HepG2 (cell line): ENCODE measurements around the gene MYLK. TPM values are rescaled to one million over a fixed set of nuclear protein-coding genes. Genes with fewer than 3 reads are reported as not detected.

ENCODE experiments used
- ATAC-seq: fragments of 200-7000 bp; cut with Tn5 transposase; 3 replicates; pipeline ENCODE4 v1.9.1; 2020; ENCODE audit warnings: mild to moderate bottlenecking, moderate library complexity
- BruUV-seq: library from RNA; stranded (reverse); fragments of 400-500 nt; replicated peaks from 2 replicates; lab custom pipeline; 2021; lab: Mats Ljungman, UMichigan
- CTCF ChIA-PET: fragments of 300-600 bp; formaldehyde crosslinking; extraction: SDS; loops from one replicate; lab custom pipeline; 2021; ENCODE audit warnings: low total read pairs, inconsistent platforms, low intra/inter-chr PET ratio; lab: Yijun Ruan, JAX
- POLR2A ChIA-PET: fragments of 350-600 bp; sonication (Branson Sonifier 250); formaldehyde crosslinking; loops from one replicate; lab custom pipeline; 2020; ENCODE audit warnings: antibody characterized with exemption, inconsistent platforms; lab: Yijun Ruan, JAX
- DNase-seq: peaks from one replicate; pipeline ENCODE4 v3.0.0-alpha.2; 2015; ENCODE audit warnings: low spot score
- FAIRE-seq: peaks from 3 replicates; lab custom pipeline; 2011; peaks lifted over from hg19 to GRCh38; lab: Jason Lieb, UNC
- H2AFZ ChIP-seq: one replicate; pipeline ENCODE4 v1.6.1; 2011; ENCODE audit warnings: low read length, inconsistent platforms
- H3K27ac ChIP-seq: fragments of 300-600 bp; 3 replicates; pipeline ENCODE4 v1.8.0; 2011; ENCODE audit warnings: mixed run types, mild to moderate bottlenecking, mixed read lengths, low read length, inconsistent platforms; ENCODE audit not compliant: insufficient read depth; ENCODE audit errors: extremely low read length
- H3K27me3 ChIP-seq, 2 experiments: fragments of 200-600 bp in 1 of 2; 2 replicates in 1 of 2; 3 replicates in 1 of 2; pipeline versions ENCODE4 v1.6.0 to v1.8.0; 2011; ENCODE audit warnings: low read length in 2 of 2, mild to moderate bottlenecking in 2 of 2, moderate library complexity in 2 of 2, inconsistent platforms in 1 of 2; ENCODE audit not compliant: insufficient read depth in 2 of 2, control insufficient read depth in 1 of 2
- H3K36me3 ChIP-seq, 2 experiments: fragments of 200-600 bp in 1 of 2; replicated peaks in 1 of 2; 2 replicates in 1 of 2; 3 replicates in 1 of 2; pipeline versions ENCODE4 v1.5.1 to v1.8.0; 2011; ENCODE audit warnings: low read length in 2 of 2, inconsistent platforms in 1 of 2; ENCODE audit not compliant: insufficient read depth in 2 of 2, control insufficient read depth in 1 of 2
- H3K4me1 ChIP-seq: 2 replicates; pipeline ENCODE4 v1.5.1; 2012; ENCODE audit warnings: low read length, inconsistent platforms; ENCODE audit not compliant: insufficient read depth
- H3K4me2 ChIP-seq: 2 replicates; pipeline ENCODE4 v1.6.0; 2011; ENCODE audit warnings: low read depth, low read length, inconsistent platforms
- H3K4me3 ChIP-seq, 3 experiments: fragments of 200-600 bp in 1 of 3; sonication (generic), shearing (Covaris generic) in 1 of 3; replicated peaks in 1 of 3; 2 replicates each; pipeline ENCODE4 v1.5.1; 2011 to 2016; ENCODE audit warnings: low read length in 3 of 3, inconsistent platforms in 2 of 3, low read depth in 2 of 3, mild to moderate bottlenecking in 2 of 3, control low read depth in 1 of 3, mixed read lengths in 1 of 3; ENCODE audit not compliant: insufficient read depth in 1 of 3
- H3K79me2 ChIP-seq: one replicate; pipeline ENCODE4 v1.6.1; 2011; ENCODE audit warnings: low read length, inconsistent platforms; ENCODE audit not compliant: insufficient read depth
- H3K9ac ChIP-seq: 2 replicates; pipeline ENCODE4 v1.6.0; 2011; ENCODE audit warnings: mild to moderate bottlenecking, low read depth, low read length, inconsistent platforms; ENCODE audit not compliant: insufficient read depth
- H3K9me3 ChIP-seq: 2 replicates; pipeline ENCODE4 v1.5.1; 2012; ENCODE audit warnings: mild to moderate bottlenecking, low read length
- H4K20me1 ChIP-seq: 2 replicates; pipeline ENCODE4 v1.6.0; 2011; ENCODE audit warnings: inconsistent platforms, mild to moderate bottlenecking, low read length, moderate library complexity; ENCODE audit not compliant: insufficient read depth
- KDM3A ChIP-seq: IDR thresholded peaks from 2 replicates; pipeline ENCODE4 v1.6.1; 2018; ENCODE audit warnings: low read depth, missing compliant biosample characterization
- POLR2A ChIP-seq, 2 experiments: IDR thresholded peaks; 2 replicates each; pipeline ENCODE4 v1.6.1; 2011; ENCODE audit warnings: low read depth in 2 of 2, low read length in 2 of 2, mild to moderate bottlenecking in 1 of 2, moderate library complexity in 1 of 2; ENCODE audit not compliant: insufficient read depth in 1 of 2
- TBX2 ChIP-seq: sonication (generic); formaldehyde crosslinking; IDR thresholded peaks from 2 replicates; pipeline ENCODE4 v1.5.0; 2020; ENCODE audit warnings: missing genetic modification reagents, mild to moderate bottlenecking, borderline replicate concordance
- ZFP1 ChIP-seq: IDR thresholded peaks from 2 replicates; pipeline ENCODE4 v1.6.1; 2016
- ZNF253 ChIP-seq: sonication (generic); formaldehyde crosslinking; IDR thresholded peaks from 2 replicates; pipeline ENCODE4 v1.8.0; 2022; ENCODE audit warnings: mild to moderate bottlenecking, missing genetic modification reagents, borderline replicate concordance
- ZSCAN25 ChIP-seq: sonication (generic); formaldehyde crosslinking; IDR thresholded peaks from 2 replicates; pipeline ENCODE4 v1.8.0; 2022; ENCODE audit warnings: mild to moderate bottlenecking, missing genetic modification reagents
- WGBS: methylation state at CpG from one replicate; pipeline ENCODE4 v1.1.6; 2017; ENCODE audit warnings: low lambda C conversion rate; 5-methylcytosine and 5-hydroxymethylcytosine counted together
- in situ Hi-C: cut with HindIII; loops from 2 replicates; pipeline ENCODE4 v1.10.0; 2017; ENCODE audit warnings: low pct_unique_long_range_greater_than_20kb; ENCODE audit not compliant: extremely low pct_ligation_motif_present
- intact Hi-C: fragments of 100-400 bp; cut with micrococcal nuclease; formaldehyde crosslinking; loops from one replicate; pipeline ENCODE4 v1.10.0; 2022; ENCODE audit not compliant: unreplicated experiment
- polyA plus RNA-seq, 8 experiments: library from polyadenylated mRNA; depleted of rRNA in 3 of 8; stranded (reverse) in 7 of 8; unstranded in 1 of 8; fragments of >200 nt; fragmentation: Illumina TruSeq in 4 of 8; extraction: Trizol in 4 of 8; gene quantifications; 2 replicates each; pipeline versions ENCODE4 v1.2.1 to v1.2.3, GENCODE V29; 2011 to 2016; ENCODE audit warnings: low read depth in 4 of 8, missing spikeins in 1 of 8, mixed read lengths in 1 of 8; ENCODE audit not compliant: insufficient read depth in 1 of 8
- total RNA-seq, 5 experiments: library from RNA; depleted of rRNA; stranded (reverse); fragments of >200 nt; fragmentation: Illumina TruSeq; extraction: Trizol; gene quantifications; 2 replicates each; pipeline ENCODE4 v1.2.3, GENCODE V29; 2016; ENCODE audit warnings: low read depth in 1 of 5
- TF ChIP-seq, protein P1 (sequence below): sonication (generic); formaldehyde crosslinking; IDR thresholded peaks from 2 replicates; pipeline ENCODE4 v1.4.0; 2020; ENCODE audit warnings: missing genetic modification reagents
- TF ChIP-seq, protein P2 (sequence below): sonication (generic); formaldehyde crosslinking; IDR thresholded peaks from 2 replicates; pipeline ENCODE4 v1.4.0; 2020; ENCODE audit warnings: low read depth, missing genetic modification reagents
- TF ChIP-seq, protein P3 (sequence below): sonication (generic); formaldehyde crosslinking; IDR thresholded peaks from 2 replicates; pipeline ENCODE4 v1.4.0; 2020; ENCODE audit warnings: mild to moderate bottlenecking, missing genetic modification reagents
- TF ChIP-seq, protein P4 (sequence below): sonication (generic); formaldehyde crosslinking; IDR thresholded peaks from 2 replicates; pipeline ENCODE4 v1.5.0; 2020; ENCODE audit warnings: missing genetic modification reagents
- TF ChIP-seq, protein P5 (sequence below): IDR thresholded peaks from 2 replicates; pipeline ENCODE4 v1.6.1; 2016; ENCODE audit warnings: missing genetic modification reagents, missing compliant biosample characterization
- TF ChIP-seq, protein P6 (sequence below): sonication (generic); formaldehyde crosslinking; IDR thresholded peaks from 2 replicates; pipeline ENCODE4 v1.5.0; 2020; ENCODE audit warnings: mild to moderate bottlenecking, missing genetic modification reagents

MYLK gene
- total and polyA plus RNA-seq, 2 of the 13 experiments (the other 11 are each of a cell fraction or from before 2014, with no cell fraction given), result 10.6 to 34.9 TPM

DNA sequence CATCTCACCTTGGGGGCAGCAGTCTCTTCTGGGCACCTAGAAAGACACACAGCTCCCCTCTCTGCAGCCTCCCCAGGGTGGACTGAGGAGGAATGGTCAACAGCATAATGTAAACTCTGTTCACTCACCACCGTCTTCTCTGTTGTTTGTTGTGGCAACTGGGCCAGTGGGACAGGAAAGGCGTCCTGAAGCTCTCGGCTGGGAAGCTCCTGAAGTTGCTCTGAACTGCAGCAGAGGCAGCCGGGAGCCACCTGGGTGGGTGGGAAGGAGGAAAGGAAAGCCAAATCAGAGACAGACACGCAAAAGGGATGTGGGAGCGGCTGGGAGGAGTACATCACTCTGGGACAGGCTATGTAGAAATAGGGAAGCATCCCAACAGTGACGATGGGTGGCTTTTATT lies 52.7 kb downstream of the MYLK start:
- FAIRE-seq (no peak), DNase-seq (no peak), ATAC-seq (peak; percentile 43)
- Histone ChIP-seq H3K9ac (no peak overlapping the region), H3K4me1 (no peaks in the 10 kb centered on the region), H2AFZ (no peak overlapping the region), H4K20me1 (no peaks in the 10 kb centered on the region), H3K79me2 (no peaks in the 10 kb centered on the region), H3K9me3 (peaks cover 19% of the 10 kb centered on the region), H3K36me3 (no peaks in the 10 kb centered on the region), H3K4me3 (no peak overlapping the region), H3K27me3 (no peaks in the 10 kb centered on the region; a peak in 1 of 5 replicates), H3K27ac (no peak overlapping the region), H3K4me2 (no peak overlapping the region)
- in situ Hi-C loops, result no loop called here
- WGBS, result 46% methylated on average over 7 of the region's 7 CpGs
- BruUV-seq, result no TSS peak
- CTCF ChIA-PET, result no interaction called here
- intact Hi-C loops, result no loop called here
- POLR2A ChIA-PET, result no interaction called here
- TF ChIP-seq, protein P1, sequence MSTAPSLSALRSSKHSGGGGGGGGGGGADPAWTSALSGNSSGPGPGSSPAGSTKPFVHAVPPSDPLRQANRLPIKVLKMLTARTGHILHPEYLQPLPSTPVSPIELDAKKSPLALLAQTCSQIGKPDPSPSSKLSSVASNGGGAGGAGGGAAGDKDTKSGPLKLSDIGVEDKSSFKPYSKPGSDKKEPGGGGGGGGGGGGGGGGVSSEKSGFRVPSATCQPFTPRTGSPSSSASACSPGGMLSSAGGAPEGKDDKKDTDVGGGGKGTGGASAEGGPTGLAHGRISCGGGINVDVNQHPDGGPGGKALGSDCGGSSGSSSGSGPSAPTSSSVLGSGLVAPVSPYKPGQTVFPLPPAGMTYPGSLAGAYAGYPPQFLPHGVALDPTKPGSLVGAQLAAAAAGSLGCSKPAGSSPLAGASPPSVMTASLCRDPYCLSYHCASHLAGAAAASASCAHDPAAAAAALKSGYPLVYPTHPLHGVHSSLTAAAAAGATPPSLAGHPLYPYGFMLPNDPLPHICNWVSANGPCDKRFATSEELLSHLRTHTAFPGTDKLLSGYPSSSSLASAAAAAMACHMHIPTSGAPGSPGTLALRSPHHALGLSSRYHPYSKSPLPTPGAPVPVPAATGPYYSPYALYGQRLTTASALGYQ (CRISPR knock-in tag), result no peak
- TF ChIP-seq ZNF253 (CRISPR knock-in tag) (no peak), TBX2 (CRISPR knock-in tag) (no peak), KDM3A (CRISPR knock-in tag) (no peak), ZSCAN25 (CRISPR knock-in tag) (no peak), POLR2A (IDR thresholded peaks at IDR 0.05; ENCODE audit: insufficient read depth in 1 of 2, low read depth in 2 of 2, low read length in 2 of 2) (no peak), ZFP1 (CRISPR knock-in tag) (no peak)
- TF ChIP-seq, protein P2, sequence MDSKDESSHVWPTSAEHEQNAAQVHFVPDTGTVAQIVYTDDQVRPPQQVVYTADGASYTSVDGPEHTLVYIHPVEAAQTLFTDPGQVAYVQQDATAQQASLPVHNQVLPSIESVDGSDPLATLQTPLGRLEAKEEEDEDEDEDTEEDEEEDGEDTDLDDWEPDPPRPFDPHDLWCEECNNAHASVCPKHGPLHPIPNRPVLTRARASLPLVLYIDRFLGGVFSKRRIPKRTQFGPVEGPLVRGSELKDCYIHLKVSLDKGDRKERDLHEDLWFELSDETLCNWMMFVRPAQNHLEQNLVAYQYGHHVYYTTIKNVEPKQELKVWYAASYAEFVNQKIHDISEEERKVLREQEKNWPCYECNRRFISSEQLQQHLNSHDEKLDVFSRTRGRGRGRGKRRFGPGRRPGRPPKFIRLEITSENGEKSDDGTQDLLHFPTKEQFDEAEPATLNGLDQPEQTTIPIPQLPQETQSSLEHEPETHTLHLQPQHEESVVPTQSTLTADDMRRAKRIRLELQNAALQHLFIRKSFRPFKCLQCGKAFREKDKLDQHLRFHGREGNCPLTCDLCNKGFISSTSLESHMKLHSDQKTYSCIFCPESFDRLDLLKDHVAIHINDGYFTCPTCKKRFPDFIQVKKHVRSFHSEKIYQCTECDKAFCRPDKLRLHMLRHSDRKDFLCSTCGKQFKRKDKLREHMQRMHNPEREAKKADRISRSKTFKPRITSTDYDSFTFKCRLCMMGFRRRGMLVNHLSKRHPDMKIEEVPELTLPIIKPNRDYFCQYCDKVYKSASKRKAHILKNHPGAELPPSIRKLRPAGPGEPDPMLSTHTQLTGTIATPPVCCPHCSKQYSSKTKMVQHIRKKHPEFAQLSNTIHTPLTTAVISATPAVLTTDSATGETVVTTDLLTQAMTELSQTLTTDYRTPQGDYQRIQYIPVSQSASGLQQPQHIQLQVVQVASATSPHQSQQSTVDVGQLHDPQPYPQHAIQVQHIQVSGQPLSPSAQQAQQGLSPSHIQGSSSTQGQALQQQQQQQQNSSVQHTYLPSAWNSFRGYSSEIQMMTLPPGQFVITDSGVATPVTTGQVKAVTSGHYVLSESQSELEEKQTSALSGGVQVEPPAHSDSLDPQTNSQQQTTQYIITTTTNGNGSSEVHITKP (CRISPR knock-in tag), result no peak
- TF ChIP-seq, protein P3, sequence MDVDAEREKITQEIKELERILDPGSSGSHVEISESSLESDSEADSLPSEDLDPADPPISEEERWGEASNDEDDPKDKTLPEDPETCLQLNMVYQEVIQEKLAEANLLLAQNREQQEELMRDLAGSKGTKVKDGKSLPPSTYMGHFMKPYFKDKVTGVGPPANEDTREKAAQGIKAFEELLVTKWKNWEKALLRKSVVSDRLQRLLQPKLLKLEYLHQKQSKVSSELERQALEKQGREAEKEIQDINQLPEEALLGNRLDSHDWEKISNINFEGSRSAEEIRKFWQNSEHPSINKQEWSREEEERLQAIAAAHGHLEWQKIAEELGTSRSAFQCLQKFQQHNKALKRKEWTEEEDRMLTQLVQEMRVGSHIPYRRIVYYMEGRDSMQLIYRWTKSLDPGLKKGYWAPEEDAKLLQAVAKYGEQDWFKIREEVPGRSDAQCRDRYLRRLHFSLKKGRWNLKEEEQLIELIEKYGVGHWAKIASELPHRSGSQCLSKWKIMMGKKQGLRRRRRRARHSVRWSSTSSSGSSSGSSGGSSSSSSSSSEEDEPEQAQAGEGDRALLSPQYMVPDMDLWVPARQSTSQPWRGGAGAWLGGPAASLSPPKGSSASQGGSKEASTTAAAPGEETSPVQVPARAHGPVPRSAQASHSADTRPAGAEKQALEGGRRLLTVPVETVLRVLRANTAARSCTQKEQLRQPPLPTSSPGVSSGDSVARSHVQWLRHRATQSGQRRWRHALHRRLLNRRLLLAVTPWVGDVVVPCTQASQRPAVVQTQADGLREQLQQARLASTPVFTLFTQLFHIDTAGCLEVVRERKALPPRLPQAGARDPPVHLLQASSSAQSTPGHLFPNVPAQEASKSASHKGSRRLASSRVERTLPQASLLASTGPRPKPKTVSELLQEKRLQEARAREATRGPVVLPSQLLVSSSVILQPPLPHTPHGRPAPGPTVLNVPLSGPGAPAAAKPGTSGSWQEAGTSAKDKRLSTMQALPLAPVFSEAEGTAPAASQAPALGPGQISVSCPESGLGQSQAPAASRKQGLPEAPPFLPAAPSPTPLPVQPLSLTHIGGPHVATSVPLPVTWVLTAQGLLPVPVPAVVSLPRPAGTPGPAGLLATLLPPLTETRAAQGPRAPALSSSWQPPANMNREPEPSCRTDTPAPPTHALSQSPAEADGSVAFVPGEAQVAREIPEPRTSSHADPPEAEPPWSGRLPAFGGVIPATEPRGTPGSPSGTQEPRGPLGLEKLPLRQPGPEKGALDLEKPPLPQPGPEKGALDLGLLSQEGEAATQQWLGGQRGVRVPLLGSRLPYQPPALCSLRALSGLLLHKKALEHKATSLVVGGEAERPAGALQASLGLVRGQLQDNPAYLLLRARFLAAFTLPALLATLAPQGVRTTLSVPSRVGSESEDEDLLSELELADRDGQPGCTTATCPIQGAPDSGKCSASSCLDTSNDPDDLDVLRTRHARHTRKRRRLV, result no peak
- TF ChIP-seq, protein P4, sequence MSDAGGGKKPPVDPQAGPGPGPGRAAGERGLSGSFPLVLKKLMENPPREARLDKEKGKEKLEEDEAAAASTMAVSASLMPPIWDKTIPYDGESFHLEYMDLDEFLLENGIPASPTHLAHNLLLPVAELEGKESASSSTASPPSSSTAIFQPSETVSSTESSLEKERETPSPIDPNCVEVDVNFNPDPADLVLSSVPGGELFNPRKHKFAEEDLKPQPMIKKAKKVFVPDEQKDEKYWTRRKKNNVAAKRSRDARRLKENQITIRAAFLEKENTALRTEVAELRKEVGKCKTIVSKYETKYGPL (CRISPR knock-in tag), result no peak
- TF ChIP-seq, protein P5, sequence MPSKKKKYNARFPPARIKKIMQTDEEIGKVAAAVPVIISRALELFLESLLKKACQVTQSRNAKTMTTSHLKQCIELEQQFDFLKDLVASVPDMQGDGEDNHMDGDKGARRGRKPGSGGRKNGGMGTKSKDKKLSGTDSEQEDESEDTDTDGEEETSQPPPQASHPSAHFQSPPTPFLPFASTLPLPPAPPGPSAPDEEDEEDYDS (CRISPR knock-in tag), result no peak
- TF ChIP-seq, protein P6, sequence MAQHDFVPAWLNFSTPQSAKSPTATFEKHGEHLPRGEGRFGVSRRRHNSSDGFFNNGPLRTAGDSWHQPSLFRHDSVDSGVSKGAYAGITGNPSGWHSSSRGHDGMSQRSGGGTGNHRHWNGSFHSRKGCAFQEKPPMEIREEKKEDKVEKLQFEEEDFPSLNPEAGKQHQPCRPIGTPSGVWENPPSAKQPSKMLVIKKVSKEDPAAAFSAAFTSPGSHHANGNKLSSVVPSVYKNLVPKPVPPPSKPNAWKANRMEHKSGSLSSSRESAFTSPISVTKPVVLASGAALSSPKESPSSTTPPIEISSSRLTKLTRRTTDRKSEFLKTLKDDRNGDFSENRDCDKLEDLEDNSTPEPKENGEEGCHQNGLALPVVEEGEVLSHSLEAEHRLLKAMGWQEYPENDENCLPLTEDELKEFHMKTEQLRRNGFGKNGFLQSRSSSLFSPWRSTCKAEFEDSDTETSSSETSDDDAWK (CRISPR knock-in tag), result no peak
